Amniotic epithelial cell (primary cell): Measurements from ENCODE around the gene PPIL4.
A peak's percentile ranks its signal among the peaks of the same experiment; 100 is the strongest.

Experiments
- DNase-seq: peaks from one replicate; pipeline ENCODE4 v3.0.0-alpha.2; 2010; ENCODE audit warnings: low read depth

The PPIL4 gene

GRCh38 chr6:149545754-149546471 lies at the start of gene PPIL4:
Gene PPIL4, minus strand, starts transcription at chr6:149546043. Its CDS starts 38 bp downstream, at chr6:149546005.
- DNase-seq, result peak; percentile 91

GRCh38 chr6:149593408-149593807 lies 47.6 kb upstream of the PPIL4 start:
- no peak for DNase-seq

- DNase-seq, result no peak
Measured at GRCh38 chr6:149592983-149593382, 47.1 kb upstream of the PPIL4 start.

- DNase-seq, result no peak
Measured at GRCh38 chr6:149586149-149586548, 40.3 kb upstream of the PPIL4 start.

GRCh38 chr6:149581349-149581748 lies 35.5 kb upstream of the PPIL4 start:
- DNase-seq, result no peak

- no peak for DNase-seq
Measured at GRCh38 chr6:149580880-149581279, 35.0 kb upstream of the PPIL4 start.

- no peak for DNase-seq
Measured at GRCh38 chr6:149567945-149568585, 22.2 kb upstream of the PPIL4 start.

- DNase-seq, result no peak
Measured at GRCh38 chr6:149567194-149567586, 21.3 kb upstream of the PPIL4 start.

- DNase-seq, result peak; percentile 32
Measured at GRCh38 chr6:149566410-149567193, 20.8 kb upstream of the PPIL4 start.

GRCh38 chr6:149565527-149566409 lies 19.9 kb upstream of the PPIL4 start, which contains the start of gene GINM1:
Gene GINM1, plus strand, starts transcription at chr6:149566375. Its CDS starts 40 bp downstream, at chr6:149566415.
- DNase-seq, result peak; percentile 88

- no peak for DNase-seq
Measured at GRCh38 chr6:149563928-149564325, 18.1 kb upstream of the PPIL4 start.

GRCh38 chr6:149563203-149563927 lies 17.5 kb upstream of the PPIL4 start:
- DNase-seq, result peak; percentile 82

GRCh38 chr6:149560736-149561135 lies 14.9 kb upstream of the PPIL4 start:
- DNase-seq, result peak; percentile 10

- DNase-seq, result no peak
Measured at GRCh38 chr6:149559389-149559788, 13.5 kb upstream of the PPIL4 start.

- no peak for DNase-seq
Measured at GRCh38 chr6:149558029-149558428, 12.2 kb upstream of the PPIL4 start.

- DNase-seq, result no peak
Measured at GRCh38 chr6:149551920-149552319, 6.1 kb upstream of the PPIL4 start.

- peak; percentile 67 for DNase-seq
Measured at GRCh38 chr6:149545258-149545753, 537 bp downstream of the PPIL4 start.

GRCh38 chr6:149544646-149545257 lies 1.1 kb downstream of the PPIL4 start:
- no peak for DNase-seq

- DNase-seq, result no peak
Measured at GRCh38 chr6:149541139-149541538, 4.7 kb downstream of the PPIL4 start.

- DNase-seq, result no peak
Measured at GRCh38 chr6:149534742-149535141, 11.1 kb downstream of the PPIL4 start.
